Activated T-cell treated with anti-CD3 and anti-CD28 coated beads, Interleukin-2, amount 50 U/mL, for 4 hours (primary cell): ENCODE results near the gene ANXA2. TPM values are rescaled to one million over a fixed set of nuclear protein-coding genes. Genes with fewer than 3 reads are reported as not detected.
"Not testable (repeated sequence)": the region's sequence is repeated elsewhere in the genome, so short reads cannot be mapped to it uniquely, and the experiment has no call there.

ENCODE experiments used
- ATAC-seq, 2 donors: fragments of 200-7000 bp; cut with Tn5 transposase; one replicate each; pipeline ENCODE4 v1.10.0; 2021
- DNase-seq: peaks from one replicate; pipeline ENCODE4 v3.0.0-alpha.2; 2020
- H3K27me3 Mint-ChIP-seq: one replicate; pipeline ENCODE4 v1.8.0; 2021; ENCODE audit warnings: low read depth, mixed read lengths
- H3K36me3 Mint-ChIP-seq: one replicate; pipeline ENCODE4 v1.8.0; 2022; ENCODE audit warnings: mixed read lengths; ENCODE audit not compliant: insufficient read depth
- H3K4me1 Mint-ChIP-seq: one replicate; pipeline ENCODE4 v1.8.0; 2021; ENCODE audit warnings: low read depth, mixed read lengths
- H3K4me3 Mint-ChIP-seq: one replicate; pipeline ENCODE4 v1.8.0; 2021; ENCODE audit warnings: mild to moderate bottlenecking, moderate library complexity, mixed read lengths
- H3K9me3 Mint-ChIP-seq: one replicate; pipeline ENCODE4 v1.8.0; 2021; ENCODE audit warnings: mixed read lengths
- total RNA-seq, 3 donors: library from RNA; stranded (reverse); gene quantifications; one replicate each; pipeline ENCODE4 v1.2.1, GENCODE V29; 2021

ANXA2 gene
- total RNA-seq, 3 donors from 2014 or later, result 60.6 to 104 (median 75.1) TPM

- Mint-ChIP-seq H3K9me3 (no peaks in the 10 kb centered on the region), H3K27me3 (peaks cover under 1% of the 10 kb centered on the region), H3K4me3 (no peak overlapping the region), H3K36me3 (peaks cover 18% of the 10 kb centered on the region), H3K4me1 (no peaks in the 10 kb centered on the region)
- ATAC-seq (no peak), DNase-seq (no peak)
Measured at GRCh38 chr15:60343221-60343970, 54.4 kb downstream of the ANXA2 start.

- ATAC-seq, result no peak
- H3K4me1 Mint-ChIP-seq, result no peaks in the 10 kb centered on the region
- H3K9me3 Mint-ChIP-seq, result no peaks in the 10 kb centered on the region
- DNase-seq, result no peak
- H3K36me3 Mint-ChIP-seq, result no peaks in the 10 kb centered on the region
- H3K4me3 Mint-ChIP-seq, result no peak overlapping the region
- H3K27me3 Mint-ChIP-seq, result peaks cover 3% of the 10 kb centered on the region
Measured at GRCh38 chr15:60340207-60340921, 57.4 kb downstream of the ANXA2 start.

- H3K4me3 Mint-ChIP-seq, result no peak overlapping the region
- H3K9me3 Mint-ChIP-seq, result no peaks in the 10 kb centered on the region
- H3K36me3 Mint-ChIP-seq, result no peaks in the 10 kb centered on the region
- no peak for ATAC-seq
- peaks cover 3% of the 10 kb centered on the region for H3K27me3 Mint-ChIP-seq
- H3K4me1 Mint-ChIP-seq, result no peaks in the 10 kb centered on the region
- no peak for DNase-seq
Measured at GRCh38 chr15:60339236-60339635, 58.5 kb downstream of the ANXA2 start.

GRCh38 chr15:60338810-60339209 is 59.0 kb downstream of the ANXA2 start:
- no peaks in the 10 kb centered on the region for H3K36me3 Mint-ChIP-seq
- H3K4me1 Mint-ChIP-seq, result no peaks in the 10 kb centered on the region
- no peak for ATAC-seq

GRCh38 chr15:60337076-60337475 is 60.7 kb downstream of the ANXA2 start:
- Mint-ChIP-seq H3K27me3 (peaks cover 10% of the 10 kb centered on the region), H3K36me3 (no peaks in the 10 kb centered on the region), H3K4me3 (no peak overlapping the region), H3K4me1 (no peaks in the 10 kb centered on the region), H3K9me3 (no peaks in the 10 kb centered on the region)
- DNase-seq, result no peak
- no peak for ATAC-seq

More at GRCh38 chr15:60338810-60339209, 59.0 kb downstream of the ANXA2 start:
- Mint-ChIP-seq H3K4me3 (no peak overlapping the region), H3K9me3 (no peaks in the 10 kb centered on the region), H3K27me3 (peaks cover 5% of the 10 kb centered on the region)
- DNase-seq, result no peak

GRCh38 chr15:60335296-60335695 is 62.5 kb downstream of the ANXA2 start:
- not testable (repeated sequence) for DNase-seq, H3K36me3 Mint-ChIP-seq, H3K4me1 Mint-ChIP-seq, ATAC-seq, H3K9me3 Mint-ChIP-seq, H3K4me3 Mint-ChIP-seq
- peaks cover 13% of the 10 kb centered on the region for H3K27me3 Mint-ChIP-seq

- H3K4me1 Mint-ChIP-seq, result no peaks in the 10 kb centered on the region
- no peak overlapping the region for H3K4me3 Mint-ChIP-seq
- ATAC-seq (no peak), DNase-seq (peak; percentile 8)
- H3K9me3 Mint-ChIP-seq, result no peaks in the 10 kb centered on the region
- peaks cover 31% of the 10 kb centered on the region for H3K27me3 Mint-ChIP-seq
- no peaks in the 10 kb centered on the region for H3K36me3 Mint-ChIP-seq
Measured at GRCh38 chr15:60328852-60329443, 68.8 kb downstream of the ANXA2 start.

- H3K36me3 Mint-ChIP-seq, result no peaks in the 10 kb centered on the region
- H3K4me1 Mint-ChIP-seq, result no peaks in the 10 kb centered on the region
- no peaks in the 10 kb centered on the region for H3K9me3 Mint-ChIP-seq
- peaks cover 30% of the 10 kb centered on the region for H3K27me3 Mint-ChIP-seq
- no peak for DNase-seq
- no peak for ATAC-seq
- H3K4me3 Mint-ChIP-seq, result no peak overlapping the region
Measured at GRCh38 chr15:60326824-60327654, 70.7 kb downstream of the ANXA2 start.

- H3K4me3 Mint-ChIP-seq, result no peak overlapping the region
- H3K36me3 Mint-ChIP-seq, result no peaks in the 10 kb centered on the region
- H3K27me3 Mint-ChIP-seq, result peaks cover 30% of the 10 kb centered on the region
- DNase-seq, result no peak
- no peaks in the 10 kb centered on the region for H3K9me3 Mint-ChIP-seq
- H3K4me1 Mint-ChIP-seq, result no peaks in the 10 kb centered on the region
- ATAC-seq, result no peak
Measured at GRCh38 chr15:60326343-60326742, 71.4 kb downstream of the ANXA2 start.

GRCh38 chr15:60325905-60326304 is 71.9 kb downstream of the ANXA2 start:
- ATAC-seq (no peak), DNase-seq (no peak)
- H3K9me3 Mint-ChIP-seq, result no peaks in the 10 kb centered on the region
- H3K36me3 Mint-ChIP-seq, result no peaks in the 10 kb centered on the region
- H3K4me1 Mint-ChIP-seq, result no peaks in the 10 kb centered on the region
- H3K4me3 Mint-ChIP-seq, result no peak overlapping the region
- peaks cover 30% of the 10 kb centered on the region for H3K27me3 Mint-ChIP-seq

GRCh38 chr15:60324706-60325438 is 72.9 kb downstream of the ANXA2 start:
- Mint-ChIP-seq H3K36me3 (no peaks in the 10 kb centered on the region), H3K27me3 (peaks cover 27% of the 10 kb centered on the region), H3K4me1 (no peaks in the 10 kb centered on the region), H3K9me3 (no peaks in the 10 kb centered on the region), H3K4me3 (no peak overlapping the region)
- no peak for ATAC-seq
- DNase-seq, result no peak

- ATAC-seq (no peak), DNase-seq (no peak)
- H3K36me3 Mint-ChIP-seq, result no peaks in the 10 kb centered on the region
- no peaks in the 10 kb centered on the region for H3K9me3 Mint-ChIP-seq
- H3K27me3 Mint-ChIP-seq, result peaks cover 18% of the 10 kb centered on the region
- H3K4me3 Mint-ChIP-seq, result no peak overlapping the region
- no peaks in the 10 kb centered on the region for H3K4me1 Mint-ChIP-seq
Measured at GRCh38 chr15:60323322-60323721, 74.5 kb downstream of the ANXA2 start.

- H3K27me3 Mint-ChIP-seq, result peaks cover 5% of the 10 kb centered on the region
- no peak for ATAC-seq
Measured at GRCh38 chr15:60320365-60320764, 77.4 kb downstream of the ANXA2 start.

More at GRCh38 chr15:60320365-60320764, 77.4 kb downstream of the ANXA2 start:
- Mint-ChIP-seq H3K4me3 (no peak overlapping the region), H3K4me1 (peaks cover 2% of the 10 kb centered on the region), H3K9me3 (peaks cover 5% of the 10 kb centered on the region), H3K36me3 (no peaks in the 10 kb centered on the region)
- no peak for DNase-seq
